Fibroblast of villous mesenchyme (primary cell): Measurements from ENCODE around the gene WFS1. TPM values are rescaled to one million over a fixed set of nuclear protein-coding genes. Genes with fewer than 3 reads are reported as not detected.

ENCODE experiments used
- DNase-seq: peaks from one replicate; pipeline ENCODE4 v3.0.0-alpha.2; 2010; ENCODE audit warnings: low read depth
- H3K4me3 ChIP-seq: 2 replicates; pipeline ENCODE4 v1.5.1; 2011; ENCODE audit warnings: low read depth, mild to moderate bottlenecking, low read length
- CTCF ChIP-seq: IDR thresholded peaks from 2 replicates; pipeline ENCODE4 v1.5.1; 2012; ENCODE audit warnings: low read depth, mild to moderate bottlenecking, low read length; ENCODE audit not compliant: insufficient read depth
- total RNA-seq: library from RNA; depleted of rRNA; stranded (reverse); fragments of >200 nt; gene quantifications from 2 replicates; pipeline ENCODE4 v1.2.3, GENCODE V29; 2012

The WFS1 gene
- total RNA-seq, 1 donor: 42.3 TPM

- TF ChIP-seq CTCF: peak; percentile 46
- DNase-seq: no peak
- H3K4me3 ChIP-seq: no peak overlapping the region
These were observed 63.9 kb downstream of the WFS1 start for GRCh38 chr4:6333301-6334202.

GRCh38 chr4:6334203-6334887 is 64.7 kb downstream of the WFS1 start:
- no peak overlapping the region for H3K4me3 ChIP-seq
- TF ChIP-seq CTCF: no peak
- DNase-seq: no peak

- no peak overlapping the region for H3K4me3 ChIP-seq
- TF ChIP-seq CTCF: no peak
- no peak for DNase-seq
These were observed 65.5 kb downstream of the WFS1 start for GRCh38 chr4:6335040-6335590.

GRCh38 chr4:6336166-6336565 is 66.5 kb downstream of the WFS1 start:
- DNase-seq: no peak
- TF ChIP-seq CTCF: no peak
- H3K4me3 ChIP-seq: no peak overlapping the region

GRCh38 chr4:6337331-6337935 is 67.8 kb downstream of the WFS1 start:
- no peak overlapping the region for H3K4me3 ChIP-seq
- no peak for DNase-seq
- no peak for TF ChIP-seq CTCF

GRCh38 chr4:6338175-6338950 is 68.7 kb downstream of the WFS1 start:
- no peak overlapping the region for H3K4me3 ChIP-seq

More at GRCh38 chr4:6338175-6338950, 68.7 kb downstream of the WFS1 start:
- no peak for DNase-seq
- no peak for TF ChIP-seq CTCF
